Measurements from ENCODE around the gene SESN1.

DNA sequence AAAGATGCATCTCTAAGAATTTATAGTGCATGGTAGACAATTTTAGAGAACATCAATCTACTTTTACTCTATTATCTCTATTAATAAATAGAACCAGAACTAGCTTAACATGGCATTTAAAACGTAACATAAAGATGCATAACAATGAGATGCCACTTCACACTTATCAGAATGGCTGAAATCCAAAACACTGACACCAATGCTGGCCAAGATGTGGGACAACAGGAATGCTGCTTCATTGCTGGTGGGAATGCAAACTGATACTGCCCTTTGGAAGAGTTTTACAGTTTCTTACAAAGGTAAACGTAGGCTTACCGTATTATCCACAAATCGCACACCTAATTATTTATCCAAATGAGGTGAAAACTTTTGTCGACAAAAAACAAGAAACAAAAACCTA, 95.2 kb downstream of the SESN1 start:
- TF ChIP-seq, protein P1, sequence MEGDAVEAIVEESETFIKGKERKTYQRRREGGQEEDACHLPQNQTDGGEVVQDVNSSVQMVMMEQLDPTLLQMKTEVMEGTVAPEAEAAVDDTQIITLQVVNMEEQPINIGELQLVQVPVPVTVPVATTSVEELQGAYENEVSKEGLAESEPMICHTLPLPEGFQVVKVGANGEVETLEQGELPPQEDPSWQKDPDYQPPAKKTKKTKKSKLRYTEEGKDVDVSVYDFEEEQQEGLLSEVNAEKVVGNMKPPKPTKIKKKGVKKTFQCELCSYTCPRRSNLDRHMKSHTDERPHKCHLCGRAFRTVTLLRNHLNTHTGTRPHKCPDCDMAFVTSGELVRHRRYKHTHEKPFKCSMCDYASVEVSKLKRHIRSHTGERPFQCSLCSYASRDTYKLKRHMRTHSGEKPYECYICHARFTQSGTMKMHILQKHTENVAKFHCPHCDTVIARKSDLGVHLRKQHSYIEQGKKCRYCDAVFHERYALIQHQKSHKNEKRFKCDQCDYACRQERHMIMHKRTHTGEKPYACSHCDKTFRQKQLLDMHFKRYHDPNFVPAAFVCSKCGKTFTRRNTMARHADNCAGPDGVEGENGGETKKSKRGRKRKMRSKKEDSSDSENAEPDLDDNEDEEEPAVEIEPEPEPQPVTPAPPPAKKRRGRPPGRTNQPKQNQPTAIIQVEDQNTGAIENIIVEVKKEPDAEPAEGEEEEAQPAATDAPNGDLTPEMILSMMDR (IDR thresholded peaks at IDR 0.05), result no peak
- TF ChIP-seq POLR2A (IDR thresholded peaks at IDR 0.05) (no peak), POLR2AphosphoS5 (IDR thresholded peaks at IDR 0.05) (no peak), EP300 (IDR thresholded peaks at IDR 0.05) (no peak)

Measured in upper lobe of left lung (tissue), 4 donors.